ENCODE results near the gene LAMA2. TPM values are rescaled to one million over a fixed set of nuclear protein-coding genes. Genes with fewer than 3 reads are reported as not detected.

LAMA2 gene
- 10 to 100 TPM; 23.4 to 80.8 (median 28.2) TPM for total RNA-seq

- H3K4me3 ChIP-seq (ENCODE audit: low read depth, poor library complexity, severe bottlenecking): peak within 1 kb of the TSS; percentile 33
- intact Hi-C loops (cut with DNase I; ENCODE audit: low total_unique reads): no loop called here
- WGBS, 2 donors: 4 to 7% methylated on average over 18 to 36 of the region's 36 CpGs
- TF ChIP-seq CTCF (IDR thresholded peaks at IDR 0.05) (no peak), POLR2A (IDR thresholded peaks at IDR 0.05) (peak in 1 of 2 donors; percentile 29)
- peak; percentile 74 to 94 for DNase-seq (ENCODE audit: low spot score in 2 of 2)
Measured at GRCh38 chr6:128882991-128883611, at the start of gene LAMA2. TSS of gene LAMA2 (plus strand) at chr6:128883138. CDS start at chr6:128883246, 108 bp downstream.

- H3K4me3 ChIP-seq (ENCODE audit: low read depth, poor library complexity, severe bottlenecking): no peak overlapping the region
- DNase-seq (ENCODE audit: low spot score in 2 of 2): no peak
- WGBS, 2 donors: 31 to 57% methylated on average over 1 of the region's 1 CpG
- no peak for TF ChIP-seq CTCF (IDR thresholded peaks at IDR 0.05)
- no peak for TF ChIP-seq POLR2A (IDR thresholded peaks at IDR 0.05)
- intact Hi-C loops (cut with DNase I; ENCODE audit: low total_unique reads): no loop called here
Measured at GRCh38 chr6:128836761-128837160, 46.2 kb upstream of the LAMA2 start.

- intact Hi-C loops (cut with DNase I; ENCODE audit: low total_unique reads): no loop called here
- DNase-seq (ENCODE audit: low spot score in 2 of 2): no peak
- no peak for TF ChIP-seq CTCF (IDR thresholded peaks at IDR 0.05)
- no peak for TF ChIP-seq POLR2A (IDR thresholded peaks at IDR 0.05)
- 68 to 69% methylated on average over 4 of the region's 4 CpGs for WGBS, 2 donors
- H3K4me3 ChIP-seq (ENCODE audit: low read depth, poor library complexity, severe bottlenecking): no peak overlapping the region
Measured at GRCh38 chr6:128841518-128841917, 41.4 kb upstream of the LAMA2 start.

GRCh38 chr6:128844598-128844997 lies 38.3 kb upstream of the LAMA2 start:
- H3K4me3 ChIP-seq (ENCODE audit: low read depth, poor library complexity, severe bottlenecking): no peak overlapping the region
- intact Hi-C loops (cut with DNase I; ENCODE audit: low total_unique reads): no loop called here
- TF ChIP-seq CTCF (IDR thresholded peaks at IDR 0.05): no peak
- TF ChIP-seq POLR2A (IDR thresholded peaks at IDR 0.05): no peak

GRCh38 chr6:128847431-128848210 lies 35.3 kb upstream of the LAMA2 start:
- H3K4me3 ChIP-seq (ENCODE audit: low read depth, poor library complexity, severe bottlenecking): no peak overlapping the region
- TF ChIP-seq POLR2A (IDR thresholded peaks at IDR 0.05): no peak
- TF ChIP-seq CTCF (IDR thresholded peaks at IDR 0.05): no peak
- intact Hi-C loops (cut with DNase I; ENCODE audit: low total_unique reads): no loop called here
- DNase-seq (ENCODE audit: low spot score in 2 of 2): no peak
- WGBS, 2 donors: 66 to 75% methylated on average over 4 of the region's 4 CpGs

More at GRCh38 chr6:128844598-128844997, 38.3 kb upstream of the LAMA2 start:
- WGBS, 2 donors: 84 to 92% methylated on average over 2 of the region's 2 CpGs
- DNase-seq (ENCODE audit: low spot score in 2 of 2): no peak
